Stimulated activated CD4-positive, alpha-beta T cell treated with anti-CD3 and anti-CD28 coated beads, Interleukin-12 subunit alpha, Interleukin-12 subunit beta, amount 100 ng/mL, for 48 hours (primary cell): ENCODE measurements around the gene CLDN6.

Experiments used
- DNase-seq, 3 donors: peaks; one replicate each; pipeline ENCODE4 v3.0.0-alpha.2; 2020; ENCODE audit warnings: low read depth in 2 of 3, low spot score in 1 of 3

Gene CLDN6

GRCh38 chr16:3028716-3029319 lies 10.8 kb upstream of the CLDN6 start:
- no peak for DNase-seq

- peak; percentile 83 to 88 (median 85) for DNase-seq
These were observed 10.2 kb upstream of the CLDN6 start for GRCh38 chr16:3027983-3028715.

- no peak for DNase-seq
These were observed 9.5 kb upstream of the CLDN6 start for GRCh38 chr16:3027489-3027795.

- no peak for DNase-seq
These were observed 8.9 kb upstream of the CLDN6 start for GRCh38 chr16:3026609-3027488.

- no peak for DNase-seq
These were observed 8.0 kb upstream of the CLDN6 start for GRCh38 chr16:3026003-3026378.

- DNase-seq: no peak
These were observed 7.3 kb upstream of the CLDN6 start for GRCh38 chr16:3025032-3026002.

GRCh38 chr16:3023669-3024478 lies 5.9 kb upstream of the CLDN6 start, which contains the start of the genes HCFC1R1 and THOC6:
Gene HCFC1R1, minus strand, starts transcription at chr16:3023942. Its CDS starts 1 bp downstream, at chr16:3023941.
Gene THOC6, plus strand, starts transcription at chr16:3024035. Its CDS starts 292 bp downstream, at chr16:3024327.
- DNase-seq: peak; percentile 94 to 95 (median 94)

- no peak for DNase-seq
These were observed 5.4 kb upstream of the CLDN6 start for GRCh38 chr16:3023415-3023668.

- no peak for DNase-seq
These were observed 4.9 kb upstream of the CLDN6 start for GRCh38 chr16:3022684-3023414.

GRCh38 chr16:3022208-3022683 lies 4.3 kb upstream of the CLDN6 start:
- peak; percentile 84 to 88 (median 87) for DNase-seq

- DNase-seq: peak; percentile 78 to 86 (median 81)
These were observed 3.6 kb upstream of the CLDN6 start for GRCh38 chr16:3021449-3022207.

GRCh38 chr16:3020604-3021448 lies 2.8 kb upstream of the CLDN6 start:
- no peak for DNase-seq

GRCh38 chr16:3020247-3020603 lies 2.2 kb upstream of the CLDN6 start, which contains the start of gene TNFRSF12A:
Gene TNFRSF12A, plus strand, starts transcription at chr16:3020368. Its CDS starts 30 bp downstream, at chr16:3020398.
- DNase-seq: peak in 2 of 3 donors; percentile 39 to 62

- DNase-seq: no peak
These were observed 1.7 kb upstream of the CLDN6 start for GRCh38 chr16:3019594-3020246.

GRCh38 chr16:3017344-3017743 lies 639 bp downstream of the CLDN6 start:
- DNase-seq: no peak

- no peak for DNase-seq
These were observed 2.0 kb downstream of the CLDN6 start for GRCh38 chr16:3015865-3016521.

GRCh38 chr16:3014971-3015370 lies 3.0 kb downstream of the CLDN6 start:
- DNase-seq: no peak
